Peyer's patch (tissue), 4 donors: ENCODE results near the gene TSPEAR.

Source experiments
- CTCF ChIP-seq, 6 experiments: fragments of 450-650 bp in 4 of 6; fragments of 200-600 bp in 2 of 6; sonication (generic) in 1 of 6; IDR thresholded peaks; one replicate each; pipeline ENCODE4 v1.5.1; 2017 to 2019; ENCODE audit warnings: antibody characterized with exemption in 6 of 6, mild to moderate bottlenecking in 3 of 6, moderate library complexity in 1 of 6
- POLR2A ChIP-seq, 2 donors: fragments of 450-650 bp; IDR thresholded peaks; one replicate each; pipeline ENCODE4 v1.5.1; 2017; ENCODE audit warnings: antibody characterized with exemption in 2 of 2, mild to moderate bottlenecking in 2 of 2, moderate library complexity in 2 of 2

DNA sequence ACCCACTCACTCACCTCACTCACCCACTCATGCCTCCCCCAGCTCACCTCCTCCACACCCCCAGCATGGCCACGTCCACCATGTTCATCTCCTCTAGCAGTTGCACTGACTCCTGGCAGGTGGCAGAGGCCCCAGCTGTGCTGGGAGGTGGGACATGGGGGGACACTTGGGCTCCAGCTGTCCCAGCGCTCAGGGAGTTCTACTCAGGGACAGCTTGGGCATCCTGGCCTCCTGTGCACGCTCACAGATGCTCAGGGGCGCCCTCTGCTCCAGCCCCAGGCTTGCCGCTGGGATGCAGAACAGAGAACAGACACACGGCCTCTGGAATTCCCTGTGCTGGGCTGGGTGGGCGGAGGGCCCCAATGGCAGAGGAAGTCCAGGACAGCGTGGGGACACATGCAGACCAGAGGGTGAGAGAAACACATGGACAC, 94.3 kb downstream of the TSPEAR start:
- TF ChIP-seq CTCF (IDR thresholded peaks at IDR 0.05) (no peak), POLR2A (IDR thresholded peaks at IDR 0.05) (no peak)
